Renal pelvis (tissue), 4 donors: ENCODE results near the gene KREMEN2. TPM values are rescaled to one million over a fixed set of nuclear protein-coding genes. Genes with fewer than 3 reads are reported as not detected.

Experiments
- DNase-seq: peaks from one replicate; pipeline ENCODE4 v3.0.0-alpha.2; 2013
- polyA plus RNA-seq, 3 donors: library from polyadenylated mRNA; unstranded; fragments of 120-200 nt; gene quantifications; one replicate each; pipeline ENCODE4 v1.2.1, GENCODE V29; 2013; ENCODE audit not compliant: insufficient read length in 3 of 3

The KREMEN2 gene
- polyA plus RNA-seq, 3 donors: 2.5 to 3.6 (median 3.5) TPM

GRCh38 chr16:3001316-3001715 lies 37.2 kb downstream of the KREMEN2 start:
- no peak for DNase-seq

DNA sequence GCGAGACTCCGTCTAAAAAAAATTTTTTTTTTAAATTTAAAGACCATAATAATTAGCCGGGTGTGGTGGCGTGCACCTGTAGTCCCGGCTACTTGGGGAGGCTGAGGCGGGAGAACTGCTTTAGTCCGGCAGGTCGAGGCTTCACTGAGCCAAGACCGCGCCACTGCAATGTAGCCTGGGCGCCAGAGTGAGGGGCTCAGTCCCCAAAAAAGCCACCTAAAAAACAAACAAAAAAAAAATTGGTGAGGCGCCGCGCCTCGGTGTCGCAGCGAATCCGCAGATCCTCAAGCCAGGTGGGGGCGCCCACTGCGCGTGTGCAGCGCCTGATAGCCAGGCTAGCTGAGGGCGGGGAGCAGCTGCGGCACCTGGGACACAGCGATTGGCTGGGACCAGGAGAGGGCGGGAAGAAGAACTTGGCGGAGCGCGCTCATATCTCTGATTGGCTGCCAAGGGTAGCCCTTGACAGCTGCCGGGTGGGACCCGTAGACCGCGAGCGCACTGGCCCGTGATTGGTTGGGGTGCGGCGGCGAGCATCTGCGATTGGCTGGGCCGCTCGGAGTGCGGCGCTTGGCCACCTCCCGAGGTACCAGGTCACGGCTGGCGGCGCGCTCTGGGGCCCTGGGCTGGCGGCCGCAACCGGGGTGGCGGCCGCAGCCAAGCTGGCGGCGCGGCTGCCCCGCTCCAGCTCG lies 39.7 kb downstream of the KREMEN2 start:
- peak; percentile 96 for DNase-seq

- DNase-seq: no peak
These were observed 40.2 kb downstream of the KREMEN2 start for GRCh38 chr16:3004319-3004718.

GRCh38 chr16:3004781-3005284 lies 40.8 kb downstream of the KREMEN2 start:
- no peak for DNase-seq

- DNase-seq: no peak
These were observed 43.2 kb downstream of the KREMEN2 start for GRCh38 chr16:3007059-3007956.

DNA sequence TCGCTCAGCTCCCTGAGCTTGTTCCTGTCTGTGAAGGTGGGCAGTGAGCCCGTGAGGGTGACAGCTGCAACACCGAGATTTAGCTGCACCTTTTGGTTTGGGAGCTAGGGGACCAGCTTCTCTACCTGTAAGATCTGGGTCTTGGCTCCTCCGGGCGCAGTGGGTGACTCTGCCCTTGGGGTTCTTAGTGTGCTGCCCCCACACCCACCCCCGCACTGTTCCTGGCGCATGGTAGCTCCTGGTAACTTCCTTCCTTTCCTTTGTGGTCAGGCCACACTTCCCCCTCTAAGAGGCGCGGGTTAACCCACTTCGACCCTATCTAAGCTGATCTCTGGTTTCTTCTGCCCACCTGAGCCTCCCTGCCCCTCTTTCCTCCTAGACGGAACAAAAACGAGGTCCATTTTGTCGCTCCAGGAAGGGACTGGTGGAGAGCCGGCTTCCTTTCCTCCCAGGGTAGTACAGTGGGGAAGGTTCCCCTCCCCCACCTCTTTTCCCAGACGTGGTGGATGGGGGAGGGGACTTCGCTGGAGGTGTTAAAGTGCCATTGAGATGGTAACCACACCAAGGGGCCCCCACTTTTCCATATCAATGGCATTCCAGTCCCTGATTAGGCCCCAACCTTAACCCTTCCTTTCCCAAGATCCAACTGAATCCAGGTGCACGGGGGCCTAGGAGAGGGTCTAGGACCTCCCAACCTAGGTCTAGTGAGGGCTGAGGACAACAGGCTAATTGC lies 44.0 kb downstream of the KREMEN2 start:
- DNase-seq: no peak

GRCh38 chr16:3008690-3009037 lies 44.6 kb downstream of the KREMEN2 start:
- no peak for DNase-seq

DNA sequence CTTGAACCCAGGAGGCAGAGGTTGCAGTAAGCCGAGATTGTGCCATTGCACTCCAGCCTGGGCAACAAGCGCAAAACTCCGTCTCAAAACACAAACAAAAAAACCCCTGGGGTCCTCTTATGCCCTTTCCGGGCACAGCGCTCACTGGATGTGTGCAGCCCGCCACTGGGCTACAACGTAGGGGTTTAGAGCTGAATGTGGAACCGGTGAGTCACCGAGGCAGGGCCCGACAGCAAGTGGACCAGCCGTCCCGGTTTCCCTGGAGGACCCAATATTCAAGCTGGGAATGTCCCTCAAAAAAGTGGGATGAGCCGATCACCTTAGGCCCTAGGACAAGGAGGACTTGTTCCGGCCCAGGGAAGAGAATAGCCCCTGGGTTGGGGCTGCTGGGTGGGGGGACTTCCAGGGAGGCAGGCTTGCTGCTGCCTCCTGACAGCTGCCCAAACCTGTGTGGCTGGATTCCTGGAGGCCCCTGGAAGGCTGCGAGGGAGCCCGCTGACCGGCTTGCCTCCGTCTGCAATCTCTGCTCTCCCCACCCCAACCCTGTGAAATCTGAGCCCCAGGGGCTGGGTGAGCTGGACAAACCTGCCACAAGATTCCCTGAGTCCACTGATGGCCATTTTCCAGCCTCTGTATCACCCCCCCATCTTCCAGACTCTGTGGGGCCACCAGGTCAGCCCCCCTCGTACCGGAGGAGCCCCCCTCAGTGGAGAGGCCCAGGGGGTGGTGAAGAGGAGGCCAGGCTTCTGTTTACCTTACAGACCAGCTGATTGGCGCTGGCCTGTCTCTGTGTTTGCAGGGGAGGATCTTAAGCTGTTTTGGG lies 45.7 kb downstream of the KREMEN2 start:
- peak; percentile 87 for DNase-seq

DNA sequence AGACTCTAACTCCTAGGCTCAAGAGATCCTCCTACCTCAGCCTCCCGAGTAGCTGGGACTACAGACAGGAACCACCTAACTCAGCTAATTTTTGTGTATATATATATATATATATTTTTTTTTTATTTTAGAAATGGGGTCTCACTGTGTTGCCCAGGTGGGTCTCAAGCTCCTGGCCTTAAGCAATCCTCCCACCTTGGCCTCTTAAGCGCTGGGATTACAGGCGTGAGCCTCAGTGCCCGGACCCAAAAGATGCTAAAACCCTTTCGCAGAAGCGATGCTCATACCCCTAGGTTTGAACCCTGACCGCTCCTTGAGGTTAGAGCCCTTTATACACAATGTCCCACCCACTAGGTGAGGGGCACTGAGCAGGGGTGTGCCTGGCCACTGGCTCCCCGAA lies 46.4 kb downstream of the KREMEN2 start:
- DNase-seq: no peak

DNA sequence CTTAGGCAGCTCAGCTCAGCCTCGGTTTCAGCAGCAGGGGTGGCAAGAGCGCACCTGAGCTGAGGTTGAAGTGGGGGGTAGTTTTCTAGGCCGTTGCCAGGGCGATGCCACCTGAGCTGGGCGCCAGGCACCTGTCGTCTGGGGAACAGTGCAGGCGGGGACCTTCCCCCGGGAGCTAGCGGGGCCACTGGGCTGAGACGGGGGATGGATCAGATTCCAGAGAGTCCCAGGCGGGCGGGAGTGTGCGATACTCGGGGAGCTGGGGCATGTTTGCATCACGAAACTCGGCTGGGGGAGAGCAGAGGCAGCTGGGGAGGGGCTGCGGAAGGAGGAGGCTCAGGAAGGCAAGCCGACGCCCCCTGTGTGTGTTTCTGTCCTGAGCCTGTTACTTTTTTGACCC lies 48.2 kb downstream of the KREMEN2 start:
- DNase-seq: peak; percentile 78

DNA sequence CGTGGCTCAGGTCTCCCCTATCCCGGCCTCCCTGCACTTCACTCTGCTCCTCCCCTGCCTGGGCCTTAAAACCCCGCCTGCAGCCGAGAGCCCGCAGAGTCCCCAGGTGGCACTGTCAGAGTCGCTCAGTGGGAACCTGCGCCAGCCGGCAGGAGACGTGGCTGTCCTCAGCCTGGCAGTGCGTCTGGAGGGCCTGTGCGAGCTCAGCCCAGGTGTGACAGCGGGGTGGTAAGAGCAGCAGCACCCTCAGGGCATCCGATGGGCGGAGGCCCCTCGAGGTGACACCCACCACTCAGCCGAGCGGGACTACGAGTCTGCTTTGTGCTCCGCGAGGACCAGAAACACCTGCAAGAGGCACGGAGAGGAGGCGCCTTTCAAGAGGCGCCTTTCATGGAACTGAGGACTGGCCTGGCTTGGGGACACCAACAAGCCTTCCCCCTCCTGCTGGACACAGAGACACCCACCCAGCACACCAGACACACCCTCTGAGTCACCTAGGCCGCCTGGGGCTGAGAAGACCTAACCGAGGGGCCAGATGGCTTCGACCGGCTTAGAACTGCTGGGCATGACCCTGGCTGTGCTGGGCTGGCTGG lies 48.8 kb downstream of the KREMEN2 start, which contains the start of gene CLDN9:
TSS of gene CLDN9 (plus strand) at position 96 of the 593 bp plus-strand sequence. CDS start at position 536, 440 bp downstream.
- DNase-seq: no peak

DNA sequence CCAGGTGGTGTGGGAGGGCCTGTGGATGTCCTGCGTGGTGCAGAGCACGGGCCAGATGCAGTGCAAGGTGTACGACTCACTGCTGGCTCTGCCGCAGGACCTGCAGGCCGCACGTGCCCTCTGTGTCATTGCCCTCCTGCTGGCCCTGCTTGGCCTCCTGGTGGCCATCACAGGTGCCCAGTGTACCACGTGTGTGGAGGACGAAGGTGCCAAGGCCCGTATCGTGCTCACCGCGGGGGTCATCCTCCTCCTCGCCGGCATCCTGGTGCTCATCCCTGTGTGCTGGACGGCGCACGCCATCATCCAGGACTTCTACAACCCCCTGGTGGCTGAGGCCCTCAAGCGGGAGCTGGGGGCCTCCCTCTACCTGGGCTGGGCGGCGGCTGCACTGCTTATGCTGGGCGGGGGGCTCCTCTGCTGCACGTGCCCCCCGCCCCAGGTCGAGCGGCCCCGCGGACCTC lies 49.4 kb downstream of the KREMEN2 start:
- DNase-seq: no peak

DNA sequence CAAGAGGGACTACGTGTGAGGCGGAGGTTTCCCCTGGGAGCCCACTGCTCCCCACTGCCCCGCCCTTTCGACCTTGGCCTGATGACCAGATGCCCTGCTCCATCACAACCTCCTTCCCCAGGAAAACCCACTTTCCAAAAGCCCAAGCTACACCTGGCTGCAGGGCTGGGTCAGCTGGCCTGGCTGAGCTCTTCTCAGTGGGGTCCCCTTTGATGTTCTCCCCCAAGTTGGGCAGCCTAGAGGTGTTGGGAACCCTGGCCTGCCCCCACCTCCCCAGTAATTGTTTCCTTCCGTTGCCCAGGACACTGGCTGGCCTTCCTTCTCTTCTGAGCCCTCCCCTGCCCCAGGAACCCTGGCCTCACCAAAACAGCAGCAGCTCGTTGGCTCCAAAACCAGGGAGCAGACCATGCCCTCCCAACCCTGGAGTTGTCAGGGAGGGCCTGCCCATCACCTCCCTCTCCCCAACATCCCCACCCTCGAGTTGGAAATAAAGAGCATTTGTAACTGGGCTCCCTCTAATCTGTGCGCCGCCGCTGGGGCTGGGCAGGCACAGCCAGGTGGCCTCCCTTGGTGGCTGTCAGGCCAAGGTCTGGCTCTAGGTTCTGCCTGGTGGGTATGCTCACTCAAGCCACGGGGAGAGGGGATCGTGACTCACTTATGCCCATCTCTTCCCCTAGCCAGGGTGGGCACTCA lies 50.1 kb downstream of the KREMEN2 start:
- DNase-seq: no peak

GRCh38 chr16:3014971-3015370 lies 50.9 kb downstream of the KREMEN2 start:
- DNase-seq: no peak

- DNase-seq: no peak
These were observed 51.9 kb downstream of the KREMEN2 start for GRCh38 chr16:3015865-3016521.

GRCh38 chr16:3017344-3017743 lies 53.3 kb downstream of the KREMEN2 start:
- no peak for DNase-seq
